Measurements from ENCODE around the gene PRPF19.

DNA sequence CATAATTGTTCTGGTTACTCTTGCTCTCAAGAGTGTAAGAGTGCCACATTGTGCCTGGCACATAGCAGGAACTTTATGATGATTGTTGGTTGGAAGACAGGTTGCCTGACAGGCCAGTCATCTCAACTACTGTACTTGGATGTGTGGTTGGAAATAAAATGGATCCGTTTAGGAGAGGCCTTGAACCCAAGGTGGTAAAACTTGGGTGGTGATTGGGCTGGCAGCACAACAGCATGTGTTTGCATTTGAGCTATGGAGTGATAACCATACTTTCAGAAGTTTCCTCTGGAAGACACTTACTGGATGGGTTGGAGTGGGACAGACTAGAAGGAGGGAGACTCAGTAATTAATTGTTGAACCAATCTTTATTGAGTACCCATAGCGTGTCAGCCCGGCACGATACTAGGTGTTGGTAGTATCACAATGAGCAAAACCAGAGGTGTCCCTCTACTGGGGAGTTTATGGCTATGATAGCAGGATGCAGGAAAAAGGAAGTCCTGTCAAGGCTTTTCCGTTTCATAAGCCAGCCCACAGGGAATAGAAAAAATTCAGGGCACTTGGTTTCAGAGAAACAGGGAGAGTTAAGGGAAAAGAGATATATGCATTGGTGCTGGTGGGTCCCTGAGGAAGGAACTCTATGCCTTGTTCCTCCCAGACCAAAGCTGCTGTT, 4.5 kb upstream of the PRPF19 start:
- no peak for TF ChIP-seq HDAC6 (IDR thresholded peaks at IDR 0.05; ENCODE audit: low read depth, low read length)
- no peak for TF ChIP-seq BMI1 (IDR thresholded peaks at IDR 0.05; ENCODE audit: low read length)
- TF ChIP-seq NFE2 (IDR thresholded peaks at IDR 0.05; ENCODE audit: low read depth), result no peak
- TF ChIP-seq ZNF23 (CRISPR knock-in tag; IDR thresholded peaks at IDR 0.05), result no peak
- TF ChIP-seq, protein P1, sequence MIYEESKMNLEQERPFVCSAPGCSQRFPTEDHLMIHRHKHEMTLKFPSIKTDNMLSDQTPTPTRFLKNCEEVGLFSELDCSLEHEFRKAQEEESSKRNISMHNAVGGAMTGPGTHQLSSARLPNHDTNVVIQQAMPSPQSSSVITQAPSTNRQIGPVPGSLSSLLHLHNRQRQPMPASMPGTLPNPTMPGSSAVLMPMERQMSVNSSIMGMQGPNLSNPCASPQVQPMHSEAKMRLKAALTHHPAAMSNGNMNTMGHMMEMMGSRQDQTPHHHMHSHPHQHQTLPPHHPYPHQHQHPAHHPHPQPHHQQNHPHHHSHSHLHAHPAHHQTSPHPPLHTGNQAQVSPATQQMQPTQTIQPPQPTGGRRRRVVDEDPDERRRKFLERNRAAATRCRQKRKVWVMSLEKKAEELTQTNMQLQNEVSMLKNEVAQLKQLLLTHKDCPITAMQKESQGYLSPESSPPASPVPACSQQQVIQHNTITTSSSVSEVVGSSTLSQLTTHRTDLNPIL (CRISPR knock-in tag; IDR thresholded peaks at IDR 0.05), result no peak
- TF ChIP-seq, protein P2, sequence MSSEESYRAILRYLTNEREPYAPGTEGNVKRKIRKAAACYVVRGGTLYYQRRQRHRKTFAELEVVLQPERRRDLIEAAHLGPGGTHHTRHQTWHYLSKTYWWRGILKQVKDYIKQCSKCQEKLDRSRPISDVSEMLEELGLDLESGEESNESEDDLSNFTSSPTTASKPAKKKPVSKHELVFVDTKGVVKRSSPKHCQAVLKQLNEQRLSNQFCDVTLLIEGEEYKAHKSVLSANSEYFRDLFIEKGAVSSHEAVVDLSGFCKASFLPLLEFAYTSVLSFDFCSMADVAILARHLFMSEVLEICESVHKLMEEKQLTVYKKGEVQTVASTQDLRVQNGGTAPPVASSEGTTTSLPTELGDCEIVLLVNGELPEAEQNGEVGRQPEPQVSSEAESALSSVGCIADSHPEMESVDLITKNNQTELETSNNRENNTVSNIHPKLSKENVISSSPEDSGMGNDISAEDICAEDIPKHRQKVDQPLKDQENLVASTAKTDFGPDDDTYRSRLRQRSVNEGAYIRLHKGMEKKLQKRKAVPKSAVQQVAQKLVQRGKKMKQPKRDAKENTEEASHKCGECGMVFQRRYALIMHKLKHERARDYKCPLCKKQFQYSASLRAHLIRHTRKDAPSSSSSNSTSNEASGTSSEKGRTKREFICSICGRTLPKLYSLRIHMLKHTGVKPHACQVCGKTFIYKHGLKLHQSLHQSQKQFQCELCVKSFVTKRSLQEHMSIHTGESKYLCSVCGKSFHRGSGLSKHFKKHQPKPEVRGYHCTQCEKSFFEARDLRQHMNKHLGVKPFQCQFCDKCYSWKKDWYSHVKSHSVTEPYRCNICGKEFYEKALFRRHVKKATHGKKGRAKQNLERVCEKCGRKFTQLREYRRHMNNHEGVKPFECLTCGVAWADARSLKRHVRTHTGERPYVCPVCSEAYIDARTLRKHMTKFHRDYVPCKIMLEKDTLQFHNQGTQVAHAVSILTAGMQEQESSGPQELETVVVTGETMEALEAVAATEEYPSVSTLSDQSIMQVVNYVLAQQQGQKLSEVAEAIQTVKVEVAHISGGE (CRISPR knock-in tag; IDR thresholded peaks at IDR 0.05), result no peak
- no peak for TF ChIP-seq TCF7 (IDR thresholded peaks at IDR 0.05; ENCODE audit: borderline replicate concordance)
- TF ChIP-seq SRSF9 (IDR thresholded peaks at IDR 0.05; ENCODE audit: borderline replicate concordance, low read depth, low read length), result no peak
- TF ChIP-seq, protein P3, sequence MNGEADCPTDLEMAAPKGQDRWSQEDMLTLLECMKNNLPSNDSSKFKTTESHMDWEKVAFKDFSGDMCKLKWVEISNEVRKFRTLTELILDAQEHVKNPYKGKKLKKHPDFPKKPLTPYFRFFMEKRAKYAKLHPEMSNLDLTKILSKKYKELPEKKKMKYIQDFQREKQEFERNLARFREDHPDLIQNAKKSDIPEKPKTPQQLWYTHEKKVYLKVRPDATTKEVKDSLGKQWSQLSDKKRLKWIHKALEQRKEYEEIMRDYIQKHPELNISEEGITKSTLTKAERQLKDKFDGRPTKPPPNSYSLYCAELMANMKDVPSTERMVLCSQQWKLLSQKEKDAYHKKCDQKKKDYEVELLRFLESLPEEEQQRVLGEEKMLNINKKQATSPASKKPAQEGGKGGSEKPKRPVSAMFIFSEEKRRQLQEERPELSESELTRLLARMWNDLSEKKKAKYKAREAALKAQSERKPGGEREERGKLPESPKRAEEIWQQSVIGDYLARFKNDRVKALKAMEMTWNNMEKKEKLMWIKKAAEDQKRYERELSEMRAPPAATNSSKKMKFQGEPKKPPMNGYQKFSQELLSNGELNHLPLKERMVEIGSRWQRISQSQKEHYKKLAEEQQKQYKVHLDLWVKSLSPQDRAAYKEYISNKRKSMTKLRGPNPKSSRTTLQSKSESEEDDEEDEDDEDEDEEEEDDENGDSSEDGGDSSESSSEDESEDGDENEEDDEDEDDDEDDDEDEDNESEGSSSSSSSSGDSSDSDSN (IDR thresholded peaks at IDR 0.05; ENCODE audit: borderline replicate concordance in 1 of 2, low read depth in 2 of 2, low read length in 2 of 2), result no peak
- no peak for TF ChIP-seq ATF3 (IDR thresholded peaks at IDR 0.05)
- TF ChIP-seq ATF3 (CRISPR knock-in tag; conservative IDR thresholded peaks at IDR 0.05), result no peak
